Measurements from ENCODE around the gene GINS2. TPM values are rescaled to one million over a fixed set of nuclear protein-coding genes. Genes with fewer than 3 reads are reported as not detected.

GINS2 gene
- total and polyA plus RNA-seq, 11 donors, result 0.15 to 4.2 (median 0.53) TPM; not detected in 1

- H3K9me3 ChIP-seq, result no peaks in the 10 kb centered on the region
- peaks cover 0 to 3% (median 0%) of the 10 kb centered on the region in 9 donors for H3K36me3 ChIP-seq
- no peak overlapping the region for H3K27ac ChIP-seq
- TF ChIP-seq POLR2A (IDR thresholded peaks at IDR 0.05) (no peak), CTCF (IDR thresholded peaks at IDR 0.05) (no peak)
- intact Hi-C loops (cut with DNase I), result no loop called here
- peaks cover 0 to 6% (median 3%) of the 10 kb centered on the region in 12 donors for H3K4me1 ChIP-seq
- no peak overlapping the region for H3K4me3 ChIP-seq
- H3K27me3 ChIP-seq, result no peaks in the 10 kb centered on the region
- DNase-seq (no peak), ATAC-seq (no peak)
These were observed 5.4 kb downstream of the GINS2 start for GRCh38 chr16:85683363-85683762.

GRCh38 chr16:85682516-85682915 is 6.2 kb downstream of the GINS2 start:
- H3K4me3 ChIP-seq, result no peak overlapping the region
- no peaks in the 10 kb centered on the region for H3K9me3 ChIP-seq
- TF ChIP-seq CTCF (IDR thresholded peaks at IDR 0.05) (no peak), POLR2A (IDR thresholded peaks at IDR 0.05) (no peak)
- H3K27ac ChIP-seq, result no peak overlapping the region
- no peaks in the 10 kb centered on the region for H3K4me1 ChIP-seq
- H3K36me3 ChIP-seq, result peaks cover 0 to 9% (median 0%) of the 10 kb centered on the region in 9 donors
- DNase-seq, result no peak
- H3K27me3 ChIP-seq, result no peaks in the 10 kb centered on the region
- ATAC-seq, result no peak
- intact Hi-C loops (cut with DNase I), result no loop called here
- 83 to 94% (median 92%) methylated on average over 9 of the region's 9 CpGs for WGBS, 4 donors

- 84 to 93% (median 90%) methylated on average over 8 of the region's 8 CpGs for WGBS, 4 donors
- DNase-seq (no peak), ATAC-seq (no peak)
- TF ChIP-seq CTCF (IDR thresholded peaks at IDR 0.05) (no peak), POLR2A (IDR thresholded peaks at IDR 0.05) (no peak)
- no peaks in the 10 kb centered on the region for H3K4me1 ChIP-seq
- H3K4me3 ChIP-seq, result no peak overlapping the region
- H3K9me3 ChIP-seq, result no peaks in the 10 kb centered on the region
- H3K27me3 ChIP-seq, result no peaks in the 10 kb centered on the region
- intact Hi-C loops (cut with DNase I), result no loop called here
- peaks cover 0 to 22% (median 0%) of the 10 kb centered on the region in 9 donors for H3K36me3 ChIP-seq
- H3K27ac ChIP-seq, result no peak overlapping the region
These were observed 7.5 kb downstream of the GINS2 start for GRCh38 chr16:85681255-85681654.

- Histone ChIP-seq H3K27me3 (no peaks in the 10 kb centered on the region), H3K4me3 (no peak overlapping the region), H3K4me1 (peaks cover 0 to 3% (median 0%) of the 10 kb centered on the region in 12 donors), H3K27ac (no peak overlapping the region), H3K36me3 (peaks cover 0 to 28% (median 0%) of the 10 kb centered on the region in 9 donors), H3K9me3 (no peaks in the 10 kb centered on the region)
- 91 to 95% (median 93%) methylated on average over 6 of the region's 6 CpGs for WGBS, 4 donors
- TF ChIP-seq CTCF (IDR thresholded peaks at IDR 0.05) (no peak), POLR2A (IDR thresholded peaks at IDR 0.05) (no peak)
- ATAC-seq, result no peak
- DNase-seq, result no peak
- intact Hi-C loops (cut with DNase I), result no loop called here
These were observed 8.3 kb downstream of the GINS2 start for GRCh38 chr16:85680352-85680944.
